ENCODE data around the gene POLE3. TPM values are rescaled to one million over a fixed set of nuclear protein-coding genes. Genes with fewer than 3 reads are reported as not detected.

The POLE3 gene
- total and polyA plus RNA-seq, 2 experiments from 2014 or later: 32.5 to 36.8 TPM

DNA sequence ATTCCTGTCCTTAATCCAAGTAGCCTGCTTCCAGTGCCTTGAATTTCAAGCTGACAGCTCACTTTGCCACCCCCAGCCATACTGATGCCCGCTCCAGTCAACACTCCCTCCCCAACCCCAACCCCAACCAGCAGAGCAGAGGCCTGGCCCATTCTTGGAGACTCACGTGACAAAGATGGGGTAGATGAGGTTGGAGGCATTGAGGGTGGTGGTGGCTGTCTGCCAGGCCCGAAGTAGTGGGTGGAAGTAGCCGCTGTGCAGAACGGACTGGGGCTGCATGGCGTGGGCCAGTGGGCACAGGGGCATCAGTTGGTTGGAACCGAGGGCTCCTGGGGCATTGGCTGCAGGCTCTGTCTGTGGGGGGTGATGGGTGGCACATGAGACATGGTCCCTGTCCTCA is 17.2 kb downstream of the POLE3 start:
- H3K9me2 ChIP-seq (replicated peaks; ENCODE audit: insufficient read depth): no peaks in the 10 kb centered on the region
- H3K27me3 ChIP-seq: no peaks in the 10 kb centered on the region
- H3K27ac ChIP-seq: no peak overlapping the region
- peaks cover 22% of the 10 kb centered on the region for H3K4me1 ChIP-seq (ENCODE audit: insufficient read depth)
- DNase-seq (ENCODE audit: low spot score): no peak
- H2AFZ ChIP-seq: no peak overlapping the region
- no peak overlapping the region for H3K4me2 ChIP-seq
- H3K36me3 ChIP-seq (replicated peaks; ENCODE audit: insufficient read depth, low read depth): no peaks in the 10 kb centered on the region
- WGBS (ENCODE audit: low lambda C conversion rate, missing lambda C conversion rate): 98% methylated on average over 6 of the region's 7 CpGs
- no peaks in the 10 kb centered on the region for H3K9me3 ChIP-seq (ENCODE audit: low read depth)
- H4K20me1 ChIP-seq (ENCODE audit: insufficient read depth, poor library complexity, severe bottlenecking): no peaks in the 10 kb centered on the region
- no peak overlapping the region for H3K4me3 ChIP-seq
- peaks cover 29% of the 10 kb centered on the region for H3K79me2 ChIP-seq
- no peak for TF ChIP-seq EZH2phosphoT487 (IDR thresholded peaks at IDR 0.05; ENCODE audit: low read depth, severe bottlenecking, unreplicated experiment)
- TF ChIP-seq CTCF (IDR thresholded peaks at IDR 0.05; ENCODE audit: poor library complexity): no peak
- TF ChIP-seq EZH2 (IDR thresholded peaks at IDR 0.05; ENCODE audit: borderline replicate concordance): no peak

DNA sequence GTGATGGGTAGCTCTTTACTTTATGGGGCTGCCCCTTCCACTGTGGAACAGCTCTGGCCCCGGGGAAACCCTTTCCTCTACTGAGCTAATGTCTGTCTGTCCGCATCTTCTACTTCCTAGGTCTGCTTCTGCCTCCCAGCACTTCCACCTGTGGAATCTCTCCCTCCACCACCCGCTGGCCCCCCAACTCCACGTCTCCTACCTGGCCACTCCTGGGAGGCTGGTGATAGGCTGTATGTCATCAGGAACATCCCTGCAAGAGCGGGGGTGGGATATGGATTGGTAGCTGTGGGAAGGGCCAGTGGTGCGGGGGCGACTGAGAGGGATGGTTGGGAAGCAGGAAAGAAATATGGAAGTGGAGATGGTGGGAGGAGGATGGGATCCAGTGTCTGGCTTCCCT is 18.6 kb downstream of the POLE3 start:
- Histone ChIP-seq H3K27me3 (no peaks in the 10 kb centered on the region), H3K4me1 (ENCODE audit: insufficient read depth) (peaks cover 23% of the 10 kb centered on the region), H3K36me3 (replicated peaks; ENCODE audit: insufficient read depth, low read depth) (no peaks in the 10 kb centered on the region), H3K4me3 (no peak overlapping the region), H3K9me2 (replicated peaks; ENCODE audit: insufficient read depth) (no peaks in the 10 kb centered on the region), H3K79me2 (peaks cover 19% of the 10 kb centered on the region), H3K9me3 (ENCODE audit: low read depth) (no peaks in the 10 kb centered on the region), H3K27ac (no peak overlapping the region), H3K4me2 (no peak overlapping the region), H2AFZ (no peak overlapping the region), H4K20me1 (ENCODE audit: insufficient read depth, poor library complexity, severe bottlenecking) (no peaks in the 10 kb centered on the region)
- TF ChIP-seq EZH2 (IDR thresholded peaks at IDR 0.05; ENCODE audit: borderline replicate concordance) (no peak), CTCF (IDR thresholded peaks at IDR 0.05; ENCODE audit: poor library complexity) (no peak), EZH2phosphoT487 (IDR thresholded peaks at IDR 0.05; ENCODE audit: low read depth, severe bottlenecking, unreplicated experiment) (no peak)
- no peak for DNase-seq (ENCODE audit: low spot score)
- 99% methylated on average over 7 of the region's 7 CpGs for WGBS (ENCODE audit: low lambda C conversion rate, missing lambda C conversion rate)

- H3K79me2 ChIP-seq: peaks cover 10% of the 10 kb centered on the region
These were observed 20.1 kb downstream of the POLE3 start for GRCh38 chr9:113390192-113390960.

More at GRCh38 chr9:113390192-113390960, 20.1 kb downstream of the POLE3 start:
- 99% methylated on average over 17 of the region's 17 CpGs for WGBS (ENCODE audit: low lambda C conversion rate, missing lambda C conversion rate)
- no peak overlapping the region for H2AFZ ChIP-seq
- H3K9me3 ChIP-seq (ENCODE audit: low read depth): no peaks in the 10 kb centered on the region
- H3K4me3 ChIP-seq: no peak overlapping the region
- H3K4me1 ChIP-seq (ENCODE audit: insufficient read depth): peaks cover 25% of the 10 kb centered on the region
- H4K20me1 ChIP-seq (ENCODE audit: insufficient read depth, poor library complexity, severe bottlenecking): no peaks in the 10 kb centered on the region
- TF ChIP-seq EZH2phosphoT487 (IDR thresholded peaks at IDR 0.05; ENCODE audit: low read depth, severe bottlenecking, unreplicated experiment): no peak
- no peak for TF ChIP-seq EZH2 (IDR thresholded peaks at IDR 0.05; ENCODE audit: borderline replicate concordance)
- TF ChIP-seq CTCF (IDR thresholded peaks at IDR 0.05; ENCODE audit: poor library complexity): no peak
- no peaks in the 10 kb centered on the region for H3K27me3 ChIP-seq
- no peaks in the 10 kb centered on the region for H3K36me3 ChIP-seq (replicated peaks; ENCODE audit: insufficient read depth, low read depth)
- no peak for DNase-seq (ENCODE audit: low spot score)
- H3K9me2 ChIP-seq (replicated peaks; ENCODE audit: insufficient read depth): no peaks in the 10 kb centered on the region
- no peak overlapping the region for H3K4me2 ChIP-seq
- H3K27ac ChIP-seq: no peak overlapping the region
